Measurements from ENCODE around the gene METTL8.

DNA sequence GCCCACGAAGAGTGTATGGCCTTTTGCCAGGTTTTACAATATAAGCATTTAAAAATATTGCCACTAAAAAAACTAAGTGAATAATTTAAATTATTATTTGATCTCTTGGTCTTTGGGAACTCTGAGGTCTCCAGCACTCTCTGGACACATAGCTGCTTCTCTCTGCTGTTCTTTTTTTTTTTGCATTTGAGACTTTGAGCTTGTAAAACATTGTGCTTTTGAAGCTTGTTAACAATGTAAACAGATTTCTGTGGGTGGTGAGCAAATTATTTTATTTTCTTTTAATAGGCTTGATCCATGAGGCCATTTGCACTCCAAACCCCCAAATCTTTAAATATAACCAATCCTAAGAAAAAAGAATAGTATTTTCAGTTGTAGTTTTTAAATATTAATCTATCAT is 42.2 kb upstream of the METTL8 start:
- TF ChIP-seq, protein P1, sequence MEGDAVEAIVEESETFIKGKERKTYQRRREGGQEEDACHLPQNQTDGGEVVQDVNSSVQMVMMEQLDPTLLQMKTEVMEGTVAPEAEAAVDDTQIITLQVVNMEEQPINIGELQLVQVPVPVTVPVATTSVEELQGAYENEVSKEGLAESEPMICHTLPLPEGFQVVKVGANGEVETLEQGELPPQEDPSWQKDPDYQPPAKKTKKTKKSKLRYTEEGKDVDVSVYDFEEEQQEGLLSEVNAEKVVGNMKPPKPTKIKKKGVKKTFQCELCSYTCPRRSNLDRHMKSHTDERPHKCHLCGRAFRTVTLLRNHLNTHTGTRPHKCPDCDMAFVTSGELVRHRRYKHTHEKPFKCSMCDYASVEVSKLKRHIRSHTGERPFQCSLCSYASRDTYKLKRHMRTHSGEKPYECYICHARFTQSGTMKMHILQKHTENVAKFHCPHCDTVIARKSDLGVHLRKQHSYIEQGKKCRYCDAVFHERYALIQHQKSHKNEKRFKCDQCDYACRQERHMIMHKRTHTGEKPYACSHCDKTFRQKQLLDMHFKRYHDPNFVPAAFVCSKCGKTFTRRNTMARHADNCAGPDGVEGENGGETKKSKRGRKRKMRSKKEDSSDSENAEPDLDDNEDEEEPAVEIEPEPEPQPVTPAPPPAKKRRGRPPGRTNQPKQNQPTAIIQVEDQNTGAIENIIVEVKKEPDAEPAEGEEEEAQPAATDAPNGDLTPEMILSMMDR (conservative IDR thresholded peaks at IDR 0.05 in 1 of 2, IDR thresholded peaks at IDR 0.05 in 1 of 2; ENCODE audit: extremely low read depth in 1 of 2, insufficient read depth in 1 of 2, low read depth in 1 of 2, low read length in 2 of 2), result no peak
- no peak for TF ChIP-seq EZH2 (IDR thresholded peaks at IDR 0.05; ENCODE audit: borderline replicate concordance, low read length)

All from mammary epithelial cell (primary cell).